Urinary bladder (tissue), 4 donors: ENCODE results near the gene NUDT5. TPM values are rescaled to one million over a fixed set of nuclear protein-coding genes. Genes with fewer than 3 reads are reported as not detected.
"Not testable (repeated sequence)": the region's sequence is repeated elsewhere in the genome, so short reads cannot be mapped to it uniquely, and the experiment has no call there.

Experiments
- DNase-seq: peaks from one replicate; pipeline ENCODE4 v3.0.0-alpha.2; 2015; ENCODE audit errors: extremely low spot score
- H3K27ac ChIP-seq: one replicate; pipeline ENCODE4 v1.5.1; 2013; ENCODE audit warnings: low read depth, mild to moderate bottlenecking, moderate library complexity
- H3K36me3 ChIP-seq: one replicate; pipeline ENCODE4 v1.6.1; 2013; ENCODE audit warnings: mild to moderate bottlenecking, moderate library complexity; ENCODE audit not compliant: insufficient read depth
- H3K4me1 ChIP-seq: one replicate; pipeline ENCODE4 v1.6.1; 2013; ENCODE audit warnings: mild to moderate bottlenecking, moderate library complexity; ENCODE audit not compliant: insufficient read depth
- H3K4me3 ChIP-seq: one replicate; pipeline ENCODE4 v1.5.1; 2013; ENCODE audit warnings: low read depth, low read length
- WGBS: extraction: QIAGEN DNeasy Blood & Tissue Kit; methylation state at CpG from one replicate; pipeline ENCODE4 v1.1.7; 2013; 5-methylcytosine and 5-hydroxymethylcytosine counted together
- polyA plus RNA-seq: library from polyadenylated mRNA; stranded (reverse); fragments of 200-250 nt; gene quantifications from one replicate; pipeline ENCODE4 v1.2.3, GENCODE V29; 2013
- total RNA-seq: library from RNA; depleted of rRNA; stranded (reverse); fragments of >200 nt; gene quantifications from one replicate; pipeline ENCODE4 v1.2.3, GENCODE V29; 2014
- donor health status: healthy with polysubstance abuse.
- donor health status: healthy.

NUDT5 gene
- total and polyA plus RNA-seq, 2 donors: 25.0 to 37.4 TPM

DNA sequence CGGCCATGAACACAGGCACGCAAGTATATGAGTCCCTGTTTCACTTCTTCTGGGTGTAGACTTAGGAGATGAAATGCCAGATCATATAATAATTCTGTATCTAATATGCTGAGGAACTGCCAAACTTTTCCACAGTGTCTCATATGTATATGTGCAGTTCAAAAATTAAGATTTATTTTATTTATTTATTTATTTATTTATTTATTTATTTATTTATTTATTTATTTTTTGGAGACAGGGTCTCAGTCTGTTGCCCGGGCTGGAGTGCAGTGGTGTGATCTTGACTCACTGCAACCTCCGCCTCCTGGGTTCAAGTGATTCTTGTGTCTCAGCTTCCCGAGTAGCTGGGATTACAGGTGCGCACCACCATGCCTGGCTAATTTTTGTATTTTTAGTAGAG lies 24.2 kb downstream of the NUDT5 start:
- WGBS: 90% methylated on average over 6 of the region's 6 CpGs
- not testable (repeated sequence) for DNase-seq

GRCh38 chr10:12165999-12166775 lies 29.5 kb downstream of the NUDT5 start:
- Histone ChIP-seq H3K27ac (no peak overlapping the region), H3K36me3 (peaks cover 20% of the 10 kb centered on the region), H3K4me3 (no peak overlapping the region), H3K4me1 (no peaks in the 10 kb centered on the region)
- DNase-seq: no peak
- 78% methylated on average over 6 of the region's 6 CpGs for WGBS

More for the DNA sequence above, 24.2 kb downstream of the NUDT5 start:
- peaks cover 16% of the 10 kb centered on the region for H3K36me3 ChIP-seq
- not testable (repeated sequence) for H3K27ac ChIP-seq, H3K4me3 ChIP-seq, H3K4me1 ChIP-seq

- no peaks in the 10 kb centered on the region for H3K4me1 ChIP-seq
- 82% methylated on average over 3 of the region's 3 CpGs for WGBS
- no peak overlapping the region for H3K4me3 ChIP-seq
- H3K36me3 ChIP-seq: peaks cover 13% of the 10 kb centered on the region
- no peak for DNase-seq
- no peak overlapping the region for H3K27ac ChIP-seq
Measured at GRCh38 chr10:12165036-12165435, 30.7 kb downstream of the NUDT5 start.

DNA sequence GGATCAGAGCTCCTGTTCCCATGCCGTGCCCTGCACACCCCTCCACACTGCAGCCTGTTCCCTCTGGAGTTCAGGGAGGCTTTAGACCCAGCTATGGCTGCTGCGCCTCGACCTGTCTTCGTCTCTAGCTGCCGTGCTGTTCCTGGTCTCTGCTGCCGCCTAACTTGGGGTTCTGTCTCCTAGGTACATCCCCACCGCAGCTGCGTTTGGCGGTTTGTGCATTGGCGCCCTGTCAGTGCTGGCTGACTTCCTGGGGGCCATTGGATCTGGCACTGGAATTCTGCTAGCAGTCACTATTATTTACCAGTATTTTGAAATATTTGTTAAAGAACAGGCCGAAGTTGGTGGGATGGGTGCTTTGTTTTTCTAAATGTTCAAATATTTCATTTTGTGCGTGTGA lies 31.6 kb downstream of the NUDT5 start:
- 90% methylated on average over 12 of the region's 12 CpGs for WGBS
- H3K4me1 ChIP-seq: no peaks in the 10 kb centered on the region
- H3K27ac ChIP-seq: no peak overlapping the region
- no peak for DNase-seq
- H3K4me3 ChIP-seq: no peak overlapping the region
- peaks cover 13% of the 10 kb centered on the region for H3K36me3 ChIP-seq

GRCh38 chr10:12162927-12163326 lies 32.8 kb downstream of the NUDT5 start:
- peaks cover 11% of the 10 kb centered on the region for H3K36me3 ChIP-seq
- WGBS: 97% methylated on average over 6 of the region's 6 CpGs
- no peaks in the 10 kb centered on the region for H3K4me1 ChIP-seq
- no peak overlapping the region for H3K27ac ChIP-seq
- no peak for DNase-seq
- H3K4me3 ChIP-seq: no peak overlapping the region

GRCh38 chr10:12160664-12161063 lies 35.0 kb downstream of the NUDT5 start:
- Histone ChIP-seq H3K36me3 (peaks cover 6% of the 10 kb centered on the region), H3K27ac (no peak overlapping the region), H3K4me3 (no peak overlapping the region), H3K4me1 (no peaks in the 10 kb centered on the region)
- WGBS: 97% methylated on average over 5 of the region's 5 CpGs
- DNase-seq: no peak

DNA sequence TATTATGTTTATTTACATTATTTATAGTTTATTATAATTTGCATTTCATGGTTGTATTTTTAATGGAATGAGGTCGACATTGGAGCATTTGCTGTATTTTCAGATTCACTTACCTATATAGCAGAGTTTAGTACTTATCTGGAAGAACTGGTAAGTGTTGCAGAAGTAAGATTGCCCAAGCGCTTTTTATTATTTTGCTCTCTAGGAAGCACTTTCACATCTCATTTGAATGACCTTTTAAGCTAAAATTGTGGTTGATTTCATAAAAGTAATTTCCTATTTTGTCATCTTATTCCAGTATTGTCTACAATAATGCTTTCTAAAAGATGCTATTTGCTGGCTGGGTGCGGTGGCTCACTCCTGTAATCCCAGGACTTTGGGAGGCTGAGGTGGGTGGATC lies 37.6 kb downstream of the NUDT5 start:
- no peaks in the 10 kb centered on the region for H3K4me1 ChIP-seq
- no peak overlapping the region for H3K4me3 ChIP-seq
- 92% methylated on average over 3 of the region's 3 CpGs for WGBS
- DNase-seq: no peak
- no peak overlapping the region for H3K27ac ChIP-seq
- H3K36me3 ChIP-seq: peaks cover 8% of the 10 kb centered on the region

- Histone ChIP-seq H3K4me1 (no peaks in the 10 kb centered on the region), H3K36me3 (peaks cover 6% of the 10 kb centered on the region), H3K4me3 (no peak overlapping the region), H3K27ac (no peak overlapping the region)
- WGBS: 85% methylated on average over 14 of the region's 14 CpGs
- DNase-seq: no peak
Measured at GRCh38 chr10:12156367-12157123, 39.1 kb downstream of the NUDT5 start.

GRCh38 chr10:12154516-12154915 lies 41.2 kb downstream of the NUDT5 start:
- no peak overlapping the region for H3K4me3 ChIP-seq
- WGBS: 85% methylated on average over 6 of the region's 6 CpGs
- peaks cover 4% of the 10 kb centered on the region for H3K36me3 ChIP-seq
- no peak overlapping the region for H3K27ac ChIP-seq
- no peak for DNase-seq
- H3K4me1 ChIP-seq: no peaks in the 10 kb centered on the region

DNA sequence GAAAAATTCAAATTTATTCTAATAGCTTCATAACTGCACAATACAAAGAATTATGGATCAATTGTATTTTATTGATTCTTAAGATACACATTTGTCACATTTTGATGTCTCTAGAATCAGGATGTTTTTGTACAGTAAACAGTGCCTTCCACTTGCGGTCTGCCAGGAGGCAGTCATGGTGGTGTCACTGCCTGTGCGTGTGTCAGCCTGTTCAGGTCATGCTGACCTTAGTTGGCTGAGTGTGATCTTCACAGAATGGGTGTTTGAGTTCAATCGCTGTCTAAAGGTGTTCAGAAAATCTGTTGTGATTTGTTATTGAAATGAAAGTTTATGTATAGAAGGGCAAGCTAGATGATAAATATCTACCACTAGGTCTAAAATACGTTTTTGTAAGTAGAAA lies 45.5 kb downstream of the NUDT5 start:
- Histone ChIP-seq H3K4me3 (no peak overlapping the region), H3K27ac (no peak overlapping the region), H3K36me3 (peaks cover 5% of the 10 kb centered on the region), H3K4me1 (no peaks in the 10 kb centered on the region)
- no peak for DNase-seq
- WGBS: 81% methylated on average over 4 of the region's 4 CpGs

DNA sequence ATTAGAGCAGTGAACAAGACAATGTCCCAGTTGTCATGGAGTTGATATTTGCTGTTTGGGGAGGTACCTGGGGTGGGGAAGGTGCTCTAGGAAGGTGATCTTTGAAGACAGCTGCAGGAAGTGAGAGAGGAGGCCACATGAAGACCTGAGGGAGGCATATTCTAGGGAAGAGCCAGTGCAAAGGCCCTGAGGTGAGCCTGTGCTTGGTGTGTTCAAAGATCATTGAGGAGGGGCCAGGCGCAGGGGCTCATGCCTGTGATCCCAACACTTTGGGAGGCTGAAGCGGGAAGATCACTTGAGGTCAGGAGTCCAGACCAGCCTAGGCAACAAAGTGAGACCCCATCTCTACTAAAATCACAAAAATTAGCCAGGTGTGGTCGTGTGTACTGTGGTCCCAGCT lies 51.2 kb downstream of the NUDT5 start:
- WGBS: 96% methylated on average over 3 of the region's 3 CpGs
- peaks cover 5% of the 10 kb centered on the region for H3K36me3 ChIP-seq

GRCh38 chr10:12140038-12140437 lies 55.7 kb downstream of the NUDT5 start:
- no peak overlapping the region for H3K4me3 ChIP-seq
- no peak overlapping the region for H3K27ac ChIP-seq
- H3K4me1 ChIP-seq: no peaks in the 10 kb centered on the region
- 92% methylated on average over 1 of the region's 1 CpG for WGBS
- DNase-seq: no peak
- H3K36me3 ChIP-seq: peaks cover 12% of the 10 kb centered on the region

More for the DNA sequence above, 51.2 kb downstream of the NUDT5 start:
- Histone ChIP-seq H3K4me3 (no peak overlapping the region), H3K27ac (no peak overlapping the region), H3K4me1 (no peaks in the 10 kb centered on the region)
- no peak for DNase-seq

GRCh38 chr10:12135631-12136030 lies 60.1 kb downstream of the NUDT5 start:
- H3K36me3 ChIP-seq: peaks cover 9% of the 10 kb centered on the region

DNA sequence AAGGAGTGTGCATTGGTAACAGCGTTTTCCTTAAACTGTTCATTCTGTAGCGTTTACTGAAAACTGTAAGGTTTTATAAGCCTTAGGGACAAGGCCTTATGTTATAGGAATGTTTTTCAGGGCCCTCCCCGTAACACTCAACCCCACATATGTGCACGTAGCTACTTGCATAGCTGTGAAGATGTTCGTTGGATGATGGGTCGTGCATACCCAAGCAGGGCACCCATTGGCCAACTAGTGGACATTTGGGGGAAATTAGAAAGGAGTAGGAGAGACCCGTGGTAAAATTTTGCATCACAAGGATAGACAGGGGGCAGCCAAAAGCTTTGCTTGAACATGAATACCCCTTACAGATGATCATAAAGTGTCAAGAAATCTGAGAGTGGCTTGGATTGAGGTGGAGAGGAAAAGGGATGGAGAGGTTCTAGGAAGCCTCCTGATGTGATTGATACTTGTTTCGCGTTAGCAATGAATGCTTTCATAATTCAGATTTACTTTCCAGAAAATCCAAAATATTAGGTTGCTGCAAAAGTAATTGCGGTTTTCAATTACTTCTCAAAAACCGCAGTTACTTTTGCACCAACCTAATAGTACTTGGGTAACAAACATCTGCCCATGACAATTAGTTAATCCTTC lies 65.3 kb downstream of the NUDT5 start:
- peak; percentile 14 for DNase-seq
- 25% methylated on average over 11 of the region's 11 CpGs for WGBS

More at GRCh38 chr10:12135631-12136030, 60.1 kb downstream of the NUDT5 start:
- H3K27ac ChIP-seq: no peak overlapping the region
- no peak for DNase-seq
- H3K4me1 ChIP-seq: no peaks in the 10 kb centered on the region
- no peak overlapping the region for H3K4me3 ChIP-seq
- 80% methylated on average over 3 of the region's 3 CpGs for WGBS

More for the DNA sequence above, 65.3 kb downstream of the NUDT5 start:
- Histone ChIP-seq H3K4me3 (peak overlapping the region; percentile 100), H3K36me3 (peaks cover 2% of the 10 kb centered on the region), H3K27ac (no peak overlapping the region), H3K4me1 (no peaks in the 10 kb centered on the region)
